T-cell (primary cell): ENCODE results near the gene MINAR2. TPM values are rescaled to one million over a fixed set of nuclear protein-coding genes. Genes with fewer than 3 reads are reported as not detected.

Experiments used
- ATAC-seq, 4 experiments: fragments of 200-7000 bp in 3 of 4; fragments of 150-1000 bp in 1 of 4; cut with Tn5 transposase; replicated peaks in 1 of 4; 1 replicate in 3 of 4; 2 replicates in 1 of 4; pipeline ENCODE4 v1.10.0; 2021; ENCODE audit warnings: moderate library complexity in 3 of 4, mild to moderate bottlenecking in 2 of 4, moderate number of reproducible peaks in 1 of 4
- CTCF ChIA-PET, 2 donors: fragments of 300-600 bp; sonication (Branson Sonifier 250); formaldehyde crosslinking; loops; one replicate each; lab custom pipeline; 2022; ENCODE audit warnings: antibody characterized with exemption in 2 of 2; lab: Charles Lee
- POLR2A ChIA-PET, 2 donors: fragments of 300-600 bp; sonication (Branson Sonifier 250); formaldehyde crosslinking; loops; one replicate each; lab custom pipeline; 2022; ENCODE audit warnings: antibody characterized with exemption in 2 of 2; lab: Charles Lee
- DNase-seq, 35 experiments: peaks; one replicate each; pipeline versions ENCODE4 v3.0.0 to v3.0.0-alpha.2; 2013 to 2023
- H3K27ac ChIP-seq: one replicate; pipeline ENCODE4 v1.5.1; 2013; ENCODE audit warnings: low read length
- H3K27me3 ChIP-seq, 2 experiments: replicated peaks in 1 of 2; 1 replicate in 1 of 2; 2 replicates in 1 of 2; pipeline versions ENCODE4 v1.6.1 to v1.7.0; 2013; ENCODE audit warnings: low read length in 1 of 2, mixed read lengths in 1 of 2; ENCODE audit not compliant: control insufficient read depth in 2 of 2, insufficient read depth in 2 of 2; ENCODE audit errors: extremely low read depth in 1 of 2
- H3K36me3 ChIP-seq, 2 donors: 1 replicate in 1 of 2; 2 replicates in 1 of 2; pipeline versions ENCODE4 v1.6.1 to v1.7.0; 2013; ENCODE audit warnings: low read length in 1 of 2; ENCODE audit not compliant: control insufficient read depth in 2 of 2, insufficient read depth in 1 of 2; ENCODE audit errors: extremely low read depth in 1 of 2
- H3K4me1 ChIP-seq, 2 experiments: 1 replicate in 1 of 2; 2 replicates in 1 of 2; pipeline versions ENCODE4 v1.6.1 to v1.7.0; 2013; ENCODE audit warnings: low read length in 2 of 2, mixed read lengths in 1 of 2; ENCODE audit not compliant: insufficient read depth in 2 of 2, control insufficient read depth in 1 of 2; ENCODE audit errors: extremely low read depth in 1 of 2
- H3K4me3 ChIP-seq, 2 donors: 1 replicate in 1 of 2; 2 replicates in 1 of 2; pipeline versions ENCODE4 v1.5.1 to v1.7.0; 2013; ENCODE audit warnings: mild to moderate bottlenecking in 2 of 2, low read length in 1 of 2, moderate library complexity in 1 of 2; ENCODE audit not compliant: control insufficient read depth in 1 of 2; ENCODE audit errors: extremely low read depth in 1 of 2
- H3K9me3 ChIP-seq: 2 replicates; pipeline ENCODE4 v1.7.0; 2013
- H3K27ac Mint-ChIP-seq, 2 donors: one replicate each; pipeline ENCODE4 v1.8.0; 2020 to 2021; ENCODE audit warnings: mild to moderate bottlenecking in 2 of 2, mixed read lengths in 2 of 2
- H3K27me3 Mint-ChIP-seq, 2 donors: one replicate each; pipeline ENCODE4 v1.8.0; 2021 to 2022; ENCODE audit warnings: mixed read lengths in 2 of 2
- H3K36me3 Mint-ChIP-seq: one replicate; pipeline ENCODE4 v1.8.0; 2021; ENCODE audit warnings: mixed read lengths
- H3K4me1 Mint-ChIP-seq, 3 donors: one replicate each; pipeline ENCODE4 v1.8.0; 2020 to 2022; ENCODE audit warnings: mixed read lengths in 3 of 3, mild to moderate bottlenecking in 1 of 3
- H3K4me3 Mint-ChIP-seq, 3 donors: one replicate each; pipeline ENCODE4 v1.8.0; 2020 to 2022; ENCODE audit warnings: mild to moderate bottlenecking in 3 of 3, mixed read lengths in 3 of 3, moderate library complexity in 3 of 3
- H3K9me3 Mint-ChIP-seq, 3 donors: one replicate each; pipeline ENCODE4 v1.8.0; 2020 to 2022; ENCODE audit warnings: mixed read lengths in 3 of 3
- WGBS: methylation state at CpG from one replicate; pipeline ENCODE4 v1.1.5; 2013; ENCODE audit warnings: missing lambda C conversion rate; ENCODE audit not compliant: insufficient coverage; 5-methylcytosine and 5-hydroxymethylcytosine counted together
- total RNA-seq, 35 experiments: library from RNA in 6 of 35; stranded (reverse) in 6 of 35; fragments of 120-200 nt in 1 of 35; gene quantifications; one replicate each; pipeline versions ENCODE4 v1.2.1 to v1.2.4 and lab custom pipeline; 2013 to 2026

MINAR2 gene, protein sequence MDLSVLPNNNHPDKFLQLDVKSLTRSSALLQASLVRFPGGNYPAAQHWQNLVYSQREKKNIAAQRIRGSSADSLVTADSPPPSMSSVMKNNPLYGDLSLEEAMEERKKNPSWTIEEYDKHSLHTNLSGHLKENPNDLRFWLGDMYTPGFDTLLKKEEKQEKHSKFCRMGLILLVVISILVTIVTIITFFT
- total RNA-seq (not detected), total RNA-seq (lab: John Stamatoyannopoulos, UW) (0 reads per million in 29 experiments)
- not detected for total RNA-seq (2013)

- Mint-ChIP-seq H3K27me3 (peaks cover 0 to 3% of the 10 kb centered on the region in 2 donors), H3K4me1 (no peaks in the 10 kb centered on the region), H3K36me3 (no peaks in the 10 kb centered on the region), H3K4me3 (no peak within 1 kb of the TSS), H3K27ac (no peak within 1 kb of the TSS), H3K9me3 (no peaks in the 10 kb centered on the region)
- Histone ChIP-seq H3K4me3 (no peak within 1 kb of the TSS), H3K4me1 (no peaks in the 10 kb centered on the region), H3K27ac (no peak within 1 kb of the TSS), H3K27me3 (no peaks in the 10 kb centered on the region), H3K36me3 (no peaks in the 10 kb centered on the region), H3K9me3 (no peaks in the 10 kb centered on the region)
- 79% methylated on average over 7 of the region's 13 CpGs for WGBS
- ChIA-PET CTCF (interaction anchor here in 1 of 2 donors (1.0 kb wide), 1 partner anchor 16 kb away, joined by 3 read pairs; no protein-coding TSS in a partner anchor), POLR2A (no interaction called here)
- no peak for ATAC-seq
- no peak for DNase-seq
Observed at GRCh38 chr5:129747572-129748407, at the start of gene MINAR2. Gene MINAR2 (plus strand): TSS chr5:129748094. CDS start chr5:129748191, 97 bp downstream.

DNA sequence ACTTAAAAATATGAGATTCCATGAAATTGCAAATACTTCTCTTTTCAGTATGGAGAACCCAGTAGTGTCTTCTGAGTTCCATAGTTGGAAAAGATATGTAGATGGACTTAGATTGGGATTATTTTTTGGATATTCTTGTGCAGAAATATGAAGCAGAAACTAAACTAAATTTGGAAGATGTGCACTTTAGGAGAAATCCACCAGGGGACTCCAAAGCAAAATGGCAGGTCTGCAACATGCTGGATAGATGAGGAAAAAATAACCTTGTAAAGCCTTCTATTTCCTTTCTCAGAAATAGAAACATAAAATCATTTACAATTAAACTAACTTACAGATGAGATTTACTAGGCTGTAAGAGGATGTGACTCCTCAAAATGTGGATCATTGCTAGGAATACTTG lies 49.2 kb upstream of the MINAR2 start:
- H3K27ac Mint-ChIP-seq, result no peak overlapping the region
- Histone ChIP-seq H3K4me1 (no peaks in the 10 kb centered on the region), H3K27me3 (no peaks in the 10 kb centered on the region), H3K27ac (no peak overlapping the region), H3K36me3 (no peaks in the 10 kb centered on the region), H3K4me3 (no peak overlapping the region), H3K9me3 (no peaks in the 10 kb centered on the region)
- no peaks in the 10 kb centered on the region for H3K9me3 Mint-ChIP-seq
- no peak for DNase-seq
- POLR2A ChIA-PET, result no interaction called here
- no peaks in the 10 kb centered on the region for H3K27me3 Mint-ChIP-seq
- ATAC-seq, result no peak
- no peak overlapping the region for H3K4me3 Mint-ChIP-seq
- CTCF ChIA-PET, result no interaction called here
- H3K36me3 Mint-ChIP-seq, result no peaks in the 10 kb centered on the region
- H3K4me1 Mint-ChIP-seq, result no peaks in the 10 kb centered on the region

DNA sequence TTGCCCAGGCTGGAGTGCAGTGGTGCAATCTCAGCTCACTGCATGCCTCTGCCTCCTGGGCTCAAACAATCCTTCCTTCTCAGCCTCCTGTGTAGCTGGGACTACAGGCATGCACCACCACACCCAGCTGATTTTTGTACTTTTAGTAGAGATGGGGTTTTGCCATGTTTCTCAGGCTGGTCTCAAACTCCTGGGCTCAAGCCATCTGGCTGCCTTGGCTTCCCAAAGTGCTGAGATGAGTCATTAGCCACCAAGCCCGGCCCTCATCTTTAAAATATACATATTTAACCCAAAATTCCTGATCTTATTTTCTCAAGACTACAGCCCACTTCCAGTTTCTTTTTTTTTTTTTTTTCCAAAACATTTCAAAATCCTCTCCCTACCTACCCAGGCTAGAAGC lies 31.7 kb upstream of the MINAR2 start:
- Mint-ChIP-seq H3K36me3 (no peaks in the 10 kb centered on the region), H3K4me3 (no peak overlapping the region), H3K9me3 (no peaks in the 10 kb centered on the region), H3K27ac (no peak overlapping the region), H3K4me1 (no peaks in the 10 kb centered on the region), H3K27me3 (no peaks in the 10 kb centered on the region)
- Histone ChIP-seq H3K9me3 (no peaks in the 10 kb centered on the region), H3K27ac (no peak overlapping the region), H3K4me3 (no peak overlapping the region), H3K36me3 (no peaks in the 10 kb centered on the region), H3K4me1 (no peaks in the 10 kb centered on the region), H3K27me3 (no peaks in the 10 kb centered on the region)
- POLR2A ChIA-PET, result interaction anchor here in 1 of 2 donors (0.5 kb wide), 1 partner anchor 8 kb away, joined by 3 read pairs; no protein-coding TSS in a partner anchor
- no peak for DNase-seq
- CTCF ChIA-PET, result interaction anchor here in 1 of 2 donors (0.8 kb wide), 1 partner anchor 894 kb away, joined by 6 read pairs; no protein-coding TSS in a partner anchor
- no peak for ATAC-seq
- WGBS, result 44% methylated on average over 1 of the region's 1 CpG

- no peak overlapping the region for H3K4me3 Mint-ChIP-seq
Observed at GRCh38 chr5:129716651-129717050, 31.2 kb upstream of the MINAR2 start.

DNA sequence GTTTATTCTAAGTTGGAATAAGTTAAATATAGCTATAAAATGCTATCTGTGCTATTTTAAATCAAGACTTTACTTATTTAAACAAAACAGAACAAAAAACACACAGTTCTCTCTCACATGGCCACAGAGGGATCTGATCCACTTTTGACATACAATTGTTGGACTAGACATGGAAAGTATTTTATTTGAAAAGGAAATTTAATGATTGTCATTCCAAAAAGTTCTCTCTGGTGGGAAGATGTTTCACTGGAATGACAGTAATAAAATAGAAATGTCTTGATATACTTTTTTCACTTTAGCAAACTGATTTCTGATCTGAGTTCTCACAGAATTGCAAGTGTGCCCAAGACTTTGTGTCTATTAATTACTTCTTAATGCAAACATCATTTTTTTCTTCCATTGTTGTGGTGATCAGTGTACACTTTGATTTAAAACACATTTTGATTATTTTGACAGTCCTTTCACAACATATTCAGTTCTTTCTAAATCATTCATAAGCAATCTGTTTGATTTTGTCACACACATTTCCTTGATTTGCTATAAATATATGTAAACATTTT lies 30.1 kb upstream of the MINAR2 start:
- Mint-ChIP-seq H3K36me3 (no peaks in the 10 kb centered on the region), H3K27ac (no peak overlapping the region), H3K9me3 (no peaks in the 10 kb centered on the region), H3K27me3 (no peaks in the 10 kb centered on the region), H3K4me1 (no peaks in the 10 kb centered on the region), H3K4me3 (no peak overlapping the region)
- ATAC-seq, result no peak
- POLR2A ChIA-PET, result no interaction called here
- no peak overlapping the region for H3K27ac ChIP-seq
- no peaks in the 10 kb centered on the region for H3K4me1 ChIP-seq
- no peaks in the 10 kb centered on the region for H3K27me3 ChIP-seq
- H3K4me3 ChIP-seq, result no peak overlapping the region
- no peaks in the 10 kb centered on the region for H3K36me3 ChIP-seq
- DNase-seq, result no peak
- H3K9me3 ChIP-seq, result no peaks in the 10 kb centered on the region
- CTCF ChIA-PET, result no interaction called here

More at GRCh38 chr5:129716651-129717050, 31.2 kb upstream of the MINAR2 start:
- WGBS, result 90% methylated on average over 5 of the region's 5 CpGs
- H3K4me1 ChIP-seq, result no peaks in the 10 kb centered on the region
- Mint-ChIP-seq H3K4me1 (no peaks in the 10 kb centered on the region), H3K36me3 (no peaks in the 10 kb centered on the region), H3K9me3 (no peaks in the 10 kb centered on the region), H3K27ac (no peak overlapping the region), H3K27me3 (no peaks in the 10 kb centered on the region)
- ATAC-seq (no peak), DNase-seq (no peak)
- no peaks in the 10 kb centered on the region for H3K27me3 ChIP-seq
- ChIA-PET POLR2A (interaction anchor here in 1 of 2 donors (0.5 kb wide), 1 partner anchor 8 kb away, joined by 3 read pairs; no protein-coding TSS in a partner anchor), CTCF (no interaction called here)
- no peak overlapping the region for H3K4me3 ChIP-seq
- H3K9me3 ChIP-seq, result no peaks in the 10 kb centered on the region
- no peaks in the 10 kb centered on the region for H3K36me3 ChIP-seq
- no peak overlapping the region for H3K27ac ChIP-seq

DNA sequence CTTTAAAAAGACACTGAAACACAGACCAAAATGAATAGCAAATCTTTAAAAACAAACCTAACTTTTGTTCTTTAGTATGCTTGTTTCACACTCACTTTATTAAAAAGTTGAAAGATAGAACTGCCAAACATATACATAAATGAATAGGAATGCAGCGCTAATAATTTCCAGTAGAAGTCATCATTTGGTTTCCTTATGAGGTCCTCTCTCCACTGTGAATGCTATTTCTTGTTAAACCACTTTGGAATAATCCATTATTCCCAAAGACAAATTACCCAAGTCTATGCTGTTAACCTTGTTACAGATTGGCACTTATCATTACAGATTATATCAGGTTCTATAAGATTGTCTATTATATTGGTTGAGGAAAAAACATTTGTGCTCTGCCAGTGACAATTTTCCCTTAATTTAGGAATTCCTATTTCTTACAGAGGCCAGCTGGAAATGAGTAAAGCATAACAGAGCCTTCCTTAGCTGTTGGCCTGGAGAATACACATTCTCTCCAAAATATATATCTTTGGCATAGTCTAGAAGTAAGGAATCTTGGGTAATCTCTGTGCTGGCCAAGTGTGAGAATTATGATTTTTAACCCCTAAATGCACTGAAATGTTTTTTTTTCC lies 29.3 kb upstream of the MINAR2 start:
- ChIA-PET CTCF (no interaction called here), POLR2A (no interaction called here)
- Mint-ChIP-seq H3K4me1 (no peaks in the 10 kb centered on the region), H3K27me3 (no peaks in the 10 kb centered on the region), H3K9me3 (no peaks in the 10 kb centered on the region), H3K36me3 (no peaks in the 10 kb centered on the region), H3K27ac (no peak overlapping the region), H3K4me3 (no peak overlapping the region)
- no CpG with 5 or more reads among the region's 1 CpG for WGBS
- Histone ChIP-seq H3K27ac (no peak overlapping the region), H3K27me3 (no peaks in the 10 kb centered on the region), H3K4me3 (no peak overlapping the region), H3K36me3 (no peaks in the 10 kb centered on the region), H3K9me3 (no peaks in the 10 kb centered on the region), H3K4me1 (no peaks in the 10 kb centered on the region)
- DNase-seq, result no peak
- no peak for ATAC-seq
